ENCODE data around the gene FAM210A.

Gene FAM210A

DNA sequence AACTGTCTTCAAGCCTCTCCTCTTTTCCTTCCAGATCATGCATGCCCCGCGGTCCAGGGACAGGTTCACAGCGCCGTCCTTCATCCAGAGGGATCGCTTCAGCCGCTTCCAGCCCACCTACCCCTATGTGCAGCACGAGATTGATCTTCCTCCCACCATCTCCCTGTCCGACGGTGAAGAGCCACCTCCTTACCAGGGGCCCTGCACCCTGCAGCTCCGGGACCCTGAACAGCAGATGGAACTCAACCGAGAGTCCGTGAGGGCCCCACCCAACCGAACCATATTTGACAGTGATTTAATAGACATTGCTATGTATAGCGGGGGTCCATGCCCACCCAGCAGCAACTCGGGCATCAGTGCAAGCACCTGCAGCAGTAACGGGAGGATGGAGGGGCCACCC is 81.3 kb downstream of the FAM210A start:
- no peak for DNase-seq (ENCODE audit: low read depth)

DNA sequence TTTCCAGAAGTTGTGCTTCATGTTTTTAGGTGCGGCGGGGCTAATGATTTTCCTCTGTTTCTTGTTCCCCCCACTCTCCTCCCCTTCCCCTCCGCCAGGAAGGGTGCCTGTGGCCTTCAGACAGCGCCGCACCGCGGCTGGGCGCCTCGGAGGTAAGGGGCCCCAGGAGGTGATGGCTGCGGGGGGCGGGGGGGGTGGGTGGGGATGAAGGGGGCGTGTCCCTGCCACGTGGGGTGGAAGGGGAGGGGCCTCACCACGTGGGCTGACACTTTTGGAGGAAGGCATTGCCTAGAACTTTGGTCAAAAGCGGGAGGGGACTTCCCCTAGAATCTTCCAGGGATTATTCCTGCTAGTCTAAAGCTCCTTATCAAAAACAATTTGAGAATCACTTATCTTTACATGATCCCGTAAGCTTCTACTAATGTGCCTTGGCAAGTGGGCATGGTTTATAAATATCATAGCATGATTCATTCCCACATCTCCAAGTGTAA is 83.1 kb downstream of the FAM210A start:
- DNase-seq (ENCODE audit: low read depth), result no peak

DNA sequence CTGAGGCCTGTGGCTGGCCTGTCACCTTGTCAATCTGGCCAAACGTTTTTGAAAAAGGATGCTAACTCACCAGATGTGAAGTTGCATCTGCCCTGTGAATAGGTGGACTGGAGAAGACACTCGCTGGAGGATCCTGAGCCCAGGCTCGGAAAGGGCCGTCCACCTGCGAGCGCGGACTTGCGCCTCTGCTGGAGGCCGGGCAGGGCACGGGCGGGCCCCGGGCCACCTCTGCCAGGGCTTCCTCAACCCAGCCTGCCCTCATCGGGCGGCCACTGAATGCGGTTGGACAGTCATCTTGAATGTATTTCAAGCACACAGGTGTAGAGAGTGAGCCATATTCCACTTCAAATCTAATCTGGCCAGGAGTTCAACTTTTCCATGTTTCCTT is 83.9 kb downstream of the FAM210A start:
- no peak for DNase-seq (ENCODE audit: low read depth)

DNA sequence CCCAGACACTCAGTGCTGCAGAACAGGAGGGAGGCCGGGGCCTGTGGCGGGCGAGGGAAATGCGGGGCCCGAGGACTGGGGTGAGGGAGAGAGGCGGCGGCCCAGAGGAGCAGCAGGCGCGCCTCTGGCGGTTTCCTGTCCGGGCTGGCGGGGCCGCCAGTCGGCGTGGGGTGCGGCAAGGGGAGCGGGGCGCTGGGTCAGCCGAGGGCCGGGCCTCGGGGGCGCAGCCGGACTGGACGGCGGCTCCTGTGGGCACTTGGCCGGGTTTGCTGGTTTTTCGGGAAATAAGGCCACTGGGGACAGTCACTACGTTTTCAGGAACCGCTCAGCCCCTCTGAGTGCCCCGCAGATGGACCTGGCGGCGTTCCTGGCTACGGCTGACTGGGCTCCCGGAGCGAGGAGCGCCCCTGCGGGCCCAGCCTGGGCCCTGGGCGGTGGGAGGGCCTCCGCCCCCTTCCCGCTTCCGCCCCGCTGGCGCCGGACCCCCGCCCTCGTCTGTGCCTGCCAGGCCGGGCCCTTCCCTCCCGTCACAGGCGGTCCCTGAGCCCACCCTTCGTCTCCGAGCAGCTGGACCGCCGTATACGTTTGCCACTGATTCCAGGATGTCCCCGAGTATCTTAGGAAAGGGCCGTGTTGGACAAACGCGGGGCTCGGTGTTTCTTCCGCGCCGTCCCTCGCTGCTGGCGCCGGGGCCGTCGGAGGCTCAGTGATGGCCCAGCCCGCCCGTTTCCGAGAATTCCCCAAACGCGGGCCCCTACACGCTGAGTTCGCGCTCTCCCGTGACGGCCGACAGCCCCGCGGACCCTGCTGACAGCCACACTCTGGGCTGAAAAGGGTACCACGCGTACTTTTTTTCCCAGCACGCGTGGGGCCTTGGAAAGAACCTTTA is 84.6 kb downstream of the FAM210A start:
- no peak for DNase-seq (ENCODE audit: low read depth)

DNA sequence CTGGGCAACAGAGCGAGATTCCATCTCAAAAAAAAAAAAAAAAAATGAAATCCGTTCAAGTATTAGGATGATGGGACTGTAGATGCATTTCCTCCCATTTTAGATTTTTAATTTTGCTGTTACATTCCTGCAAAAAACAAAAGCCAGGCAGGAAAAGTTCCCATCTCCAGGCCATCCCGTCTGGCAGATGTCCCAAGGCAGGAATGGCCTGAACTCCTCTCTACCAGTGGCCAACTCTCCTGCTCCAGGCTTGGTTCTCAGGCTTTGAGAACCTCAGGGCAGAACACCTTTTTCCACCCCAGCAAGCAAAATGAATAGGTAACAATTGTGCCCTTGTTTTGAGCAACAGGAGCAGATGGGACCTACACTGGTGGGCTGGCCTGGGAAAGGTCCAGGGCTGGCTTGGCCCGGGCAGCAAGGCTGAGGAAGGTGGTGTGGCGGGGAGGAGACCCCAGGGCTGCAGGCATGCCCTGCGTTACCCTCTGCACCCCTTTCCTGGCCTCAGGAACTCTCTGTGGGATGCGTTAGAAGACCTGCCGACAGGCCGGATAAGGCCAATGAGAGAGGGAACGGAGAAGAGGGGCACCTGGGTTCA is 86.0 kb downstream of the FAM210A start:
- DNase-seq (ENCODE audit: low read depth), result no peak

DNA sequence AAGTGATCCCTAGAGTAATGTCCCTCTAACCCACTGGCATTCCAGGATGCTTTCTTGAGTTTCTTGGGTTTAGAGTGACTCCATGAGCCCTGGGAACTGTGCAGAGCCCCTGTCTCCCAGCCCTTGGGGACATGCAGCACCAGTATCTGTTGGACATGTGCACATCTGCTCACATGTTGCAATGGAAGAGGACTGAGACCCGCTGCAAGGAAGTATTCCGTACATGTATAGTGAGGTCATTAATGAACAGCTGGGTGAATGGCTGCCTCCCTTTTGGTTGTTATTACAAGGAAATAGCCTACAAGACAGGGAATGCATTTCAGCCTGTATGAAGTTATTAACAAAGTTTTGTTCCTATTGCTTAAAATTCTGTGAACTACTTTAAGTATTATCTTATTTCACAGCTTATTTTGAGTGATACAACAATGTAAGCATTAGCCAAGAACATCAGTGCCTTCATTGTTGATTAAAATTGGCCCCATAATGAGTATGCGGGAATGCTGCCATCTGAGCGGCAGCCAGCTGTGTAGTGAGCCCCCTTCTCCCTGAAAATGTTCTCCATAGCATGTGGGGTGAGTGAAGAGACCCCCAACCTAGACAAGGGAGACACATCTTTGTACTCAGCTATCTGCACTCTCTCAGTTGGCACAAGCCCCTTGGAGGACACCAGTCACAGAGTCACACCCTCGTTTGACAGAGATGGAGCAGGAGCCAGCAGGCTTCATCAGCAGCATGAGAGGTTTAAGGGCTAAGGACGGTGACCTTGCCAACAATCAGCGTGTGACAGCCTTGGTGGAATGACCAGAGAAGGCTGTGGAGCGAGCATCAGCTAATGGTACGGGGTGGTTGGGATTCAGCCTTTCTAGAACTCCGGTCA is 87.4 kb downstream of the FAM210A start:
- no peak for DNase-seq (ENCODE audit: low read depth)

DNA sequence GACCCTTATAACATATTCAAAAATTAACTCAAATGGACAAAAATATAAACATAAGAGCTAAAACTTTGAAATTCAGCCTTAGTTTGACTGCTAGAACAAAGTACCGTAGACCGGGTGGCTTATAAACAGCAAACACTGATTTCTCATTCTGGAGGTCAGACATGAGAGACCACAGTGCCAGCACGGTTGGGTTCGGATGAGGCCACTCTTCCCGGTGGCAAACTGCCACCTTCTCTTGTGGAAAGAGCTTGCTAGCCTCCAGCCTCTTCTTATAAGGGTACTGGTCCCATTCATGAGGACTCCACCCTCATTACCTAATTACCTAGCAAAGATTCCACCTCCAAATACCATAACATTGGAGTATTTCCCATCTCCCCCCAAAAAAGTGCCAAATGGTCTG is 91.3 kb downstream of the FAM210A start:
- DNase-seq (ENCODE audit: low read depth), result no peak

DNA sequence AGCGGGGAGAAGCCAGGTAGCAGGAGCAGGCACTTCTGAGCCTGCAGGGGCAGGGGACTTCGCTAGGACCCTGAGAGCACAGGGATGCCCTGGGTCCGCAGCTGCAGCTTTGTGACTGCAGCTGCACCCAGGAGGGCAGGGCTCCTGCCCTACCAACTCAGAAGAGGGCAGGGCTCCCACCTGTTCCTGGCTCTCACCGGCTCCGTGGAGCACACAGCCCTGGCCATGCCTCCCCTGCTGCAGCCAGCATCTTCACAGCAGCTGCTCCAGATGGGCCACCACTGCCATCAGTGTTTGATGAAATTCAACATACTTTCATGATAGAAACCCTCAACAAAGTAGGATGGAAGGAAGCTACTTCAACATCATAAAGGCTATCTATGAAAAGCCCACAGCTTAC is 92.7 kb downstream of the FAM210A start:
- no peak for DNase-seq (ENCODE audit: low read depth)

DNA sequence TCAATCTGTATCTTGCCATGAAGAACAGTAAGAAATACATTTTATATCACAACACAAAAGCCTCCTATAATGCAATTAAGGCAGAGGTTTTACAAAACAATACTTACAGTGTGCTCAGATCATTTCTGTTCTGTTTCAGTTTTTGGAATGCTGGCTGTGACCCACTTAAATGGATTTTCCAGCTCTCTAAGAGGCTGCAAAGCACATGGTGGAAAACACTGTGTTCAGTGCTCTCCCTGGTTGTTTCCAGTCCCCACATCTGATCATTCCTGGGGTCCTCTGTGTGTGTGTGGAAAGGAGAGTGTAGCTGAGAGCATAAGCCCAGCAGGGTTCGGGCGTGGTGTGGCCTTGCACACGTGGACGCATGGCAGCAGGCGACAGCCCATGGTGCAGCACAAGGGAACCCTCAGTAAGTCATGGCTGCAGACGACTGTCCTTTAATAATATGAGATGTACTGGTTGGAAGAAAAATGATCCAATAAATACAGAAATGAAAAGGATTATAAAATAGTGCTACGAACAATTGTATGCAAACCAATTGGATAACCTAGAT is 95.6 kb downstream of the FAM210A start:
- no peak for DNase-seq (ENCODE audit: low read depth)

DNA sequence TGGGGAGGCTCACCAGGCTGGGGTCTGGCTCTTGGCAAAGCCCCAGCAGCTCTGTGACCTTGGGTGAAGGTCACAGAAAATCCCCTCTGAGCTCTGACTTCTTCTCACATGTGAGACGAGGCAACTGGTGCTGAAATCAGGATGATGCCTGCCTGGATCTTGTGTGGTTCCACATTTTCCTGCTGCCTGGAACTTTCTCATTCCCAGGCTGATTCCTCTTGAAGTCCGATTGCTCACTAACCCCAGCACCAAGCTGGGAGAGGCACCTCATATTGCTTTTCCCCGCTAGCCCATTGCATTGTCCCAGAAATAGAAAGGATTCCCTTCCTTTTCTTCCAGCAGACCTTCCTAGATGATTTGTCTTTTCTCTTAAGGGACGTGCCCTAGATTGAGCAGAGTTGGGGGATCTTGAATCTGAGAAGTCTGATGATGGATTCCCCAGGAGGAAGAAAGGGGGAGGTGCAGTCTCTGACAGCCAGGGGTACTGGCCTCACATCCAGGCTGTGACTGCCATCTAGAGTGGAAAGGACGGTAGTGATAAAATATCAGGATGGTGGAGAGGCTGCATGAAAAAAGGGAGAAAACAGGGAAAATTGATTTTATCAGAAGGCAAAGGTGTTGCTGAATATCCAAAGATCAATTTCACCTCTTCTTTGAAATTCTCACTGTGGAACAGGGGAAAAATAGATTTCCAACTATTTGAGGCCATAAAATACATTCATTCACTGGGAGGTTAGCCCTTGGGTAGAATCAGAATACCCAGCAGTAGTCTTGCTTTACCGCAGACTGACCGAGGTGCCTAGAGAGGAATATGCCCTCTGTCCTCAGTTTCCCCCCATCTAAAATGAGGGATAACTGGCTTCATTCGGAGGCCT is 96.3 kb downstream of the FAM210A start:
- DNase-seq (ENCODE audit: low read depth), result peak; percentile 21

DNA sequence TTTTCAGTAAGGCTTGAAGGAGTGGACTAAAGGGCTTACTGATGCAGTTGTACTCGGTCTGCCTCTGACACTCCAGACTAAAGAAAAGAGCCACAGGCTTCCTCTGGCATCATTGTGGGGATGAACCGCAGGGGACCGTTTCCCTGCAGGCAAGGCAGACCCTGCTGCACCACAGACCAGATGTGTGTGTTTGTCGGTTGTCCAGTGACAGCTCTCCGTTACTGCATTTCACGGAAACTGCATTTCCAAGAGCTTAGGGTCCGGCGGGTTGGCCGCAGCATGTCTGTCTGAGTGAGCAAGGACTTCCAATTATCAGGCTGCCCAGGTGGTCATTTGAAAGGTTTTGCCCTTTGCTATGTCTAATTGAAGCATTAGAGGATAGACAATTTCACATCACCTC is 98.1 kb downstream of the FAM210A start:
- no peak for DNase-seq (ENCODE audit: low read depth)

DNA sequence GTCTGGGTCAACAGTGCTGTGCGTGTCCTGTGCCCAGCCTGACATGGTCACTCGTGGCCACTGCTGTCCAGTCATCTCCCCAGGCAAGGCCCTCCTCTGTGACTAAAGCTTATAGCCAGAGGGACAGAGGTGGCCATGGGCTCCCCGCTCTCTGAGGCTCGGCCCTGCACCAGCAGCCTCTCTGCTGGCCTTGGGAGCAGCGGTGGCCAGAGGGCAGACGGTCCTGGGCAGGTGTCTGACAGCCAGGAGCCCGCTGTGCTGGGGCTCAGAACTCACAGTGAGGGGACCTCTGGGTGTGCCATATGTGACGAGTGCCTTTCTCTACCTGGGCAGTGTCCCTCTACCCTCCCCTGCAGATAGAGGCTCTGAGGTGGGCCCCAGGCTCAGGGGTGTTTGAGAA is 98.7 kb downstream of the FAM210A start:
- no peak for DNase-seq (ENCODE audit: low read depth)

DNA sequence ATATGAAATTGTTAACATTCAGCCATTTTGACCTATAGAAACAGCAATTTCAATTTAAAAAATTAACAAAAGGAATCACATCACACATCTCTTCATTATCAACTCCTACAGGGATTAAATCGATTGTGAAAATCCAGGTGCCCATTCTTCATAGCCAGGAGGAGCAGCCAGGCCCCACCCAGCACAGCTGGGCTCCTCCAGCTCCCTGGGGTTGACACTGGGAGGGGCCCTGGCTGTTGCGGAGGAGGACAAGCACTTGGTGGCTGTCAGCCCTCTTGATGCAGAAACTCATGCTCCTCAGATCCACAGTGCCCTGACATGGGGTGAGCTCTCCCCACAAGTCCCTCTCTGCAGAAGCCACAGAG is 99.8 kb downstream of the FAM210A start:
- no peak for DNase-seq (ENCODE audit: low read depth)

DNA sequence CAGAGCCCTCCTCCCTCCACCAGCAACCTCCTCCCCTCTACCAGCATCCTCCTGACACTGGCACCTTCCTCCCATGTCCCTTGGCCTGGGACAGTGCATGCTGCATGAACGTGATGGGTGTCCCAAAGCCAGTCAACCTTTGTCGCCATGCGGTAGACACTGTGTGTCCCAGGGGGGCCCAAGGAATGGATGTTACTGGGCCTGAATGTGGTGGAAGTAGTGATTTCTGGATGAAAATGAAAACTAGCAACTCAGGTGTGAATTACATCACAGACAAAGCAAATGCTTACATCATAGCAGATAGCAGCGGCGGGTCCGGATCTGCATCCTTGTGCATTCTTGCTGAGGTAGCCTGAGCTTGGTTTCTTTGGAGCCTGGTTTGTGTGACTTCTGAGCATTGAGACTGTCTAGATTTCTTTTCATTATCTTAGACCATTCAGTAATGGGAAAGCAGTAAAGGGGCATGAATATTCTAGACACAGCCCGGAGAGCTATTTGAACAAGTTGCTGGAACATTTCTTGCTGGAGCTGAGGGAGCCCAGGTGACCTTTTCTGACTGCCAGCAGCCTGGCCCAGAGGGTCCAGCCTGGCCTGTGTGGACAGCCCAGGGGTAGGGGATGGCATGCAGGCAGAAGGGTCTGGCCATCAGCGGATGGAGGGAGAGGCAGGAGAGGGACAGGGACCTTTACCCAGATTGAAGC is 100.4 kb downstream of the FAM210A start:
- no peak for DNase-seq (ENCODE audit: low read depth)

DNA sequence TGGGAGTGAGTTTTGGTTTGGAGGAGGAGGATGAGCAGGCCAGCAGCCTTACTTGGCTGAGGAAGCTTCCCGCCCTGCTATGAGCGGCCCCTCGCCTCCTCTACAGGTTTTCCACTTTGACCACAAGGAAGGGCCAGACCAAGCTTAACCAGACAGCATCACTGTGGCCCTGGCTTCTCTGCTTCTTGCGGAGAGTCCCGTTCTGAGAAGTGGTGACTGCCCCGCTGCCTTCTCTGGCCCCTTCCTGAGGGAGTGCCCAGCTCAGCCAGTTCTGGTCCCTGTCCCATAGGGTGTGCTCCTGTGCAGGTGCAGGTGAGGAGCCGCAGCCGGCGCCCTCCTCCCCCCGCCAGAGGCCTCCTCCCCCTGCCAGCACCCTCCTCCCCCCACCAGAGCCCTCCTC is 101.0 kb downstream of the FAM210A start:
- DNase-seq (ENCODE audit: low read depth), result no peak

DNA sequence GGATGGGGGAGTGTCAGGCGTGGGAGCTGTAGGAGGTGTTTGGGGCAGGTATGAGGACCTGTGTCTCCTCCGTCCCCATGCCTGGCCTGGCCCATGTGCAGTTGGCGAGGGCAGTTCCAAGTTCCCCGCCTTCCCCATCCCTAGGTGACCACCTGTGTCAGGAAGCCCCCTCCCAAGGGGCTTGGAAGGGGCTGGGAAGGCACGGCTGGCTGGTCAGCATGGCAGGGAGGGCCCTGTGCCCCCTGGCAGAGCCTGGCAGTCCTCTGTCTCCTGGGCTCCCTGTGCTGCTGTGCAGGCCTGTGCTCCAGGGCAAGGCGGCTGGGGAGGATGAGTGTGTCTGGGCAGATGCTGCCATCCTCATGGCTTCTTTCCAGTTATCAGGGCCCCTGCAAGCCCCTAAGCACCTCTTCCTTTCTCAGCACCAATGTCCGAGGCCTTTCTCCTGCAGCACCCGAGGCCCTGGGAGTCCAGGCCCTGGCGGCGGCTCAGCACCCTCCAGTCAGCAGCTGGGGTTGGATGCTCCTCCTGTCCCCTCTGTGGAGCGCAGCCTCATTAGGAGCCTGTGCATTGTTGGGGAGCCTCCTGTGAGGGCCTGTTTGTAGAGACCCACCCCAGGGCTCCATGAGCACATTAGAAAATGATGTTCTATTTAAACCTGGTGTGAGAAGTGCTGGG is 101.7 kb downstream of the FAM210A start:
- no peak for DNase-seq (ENCODE audit: low read depth)

DNA sequence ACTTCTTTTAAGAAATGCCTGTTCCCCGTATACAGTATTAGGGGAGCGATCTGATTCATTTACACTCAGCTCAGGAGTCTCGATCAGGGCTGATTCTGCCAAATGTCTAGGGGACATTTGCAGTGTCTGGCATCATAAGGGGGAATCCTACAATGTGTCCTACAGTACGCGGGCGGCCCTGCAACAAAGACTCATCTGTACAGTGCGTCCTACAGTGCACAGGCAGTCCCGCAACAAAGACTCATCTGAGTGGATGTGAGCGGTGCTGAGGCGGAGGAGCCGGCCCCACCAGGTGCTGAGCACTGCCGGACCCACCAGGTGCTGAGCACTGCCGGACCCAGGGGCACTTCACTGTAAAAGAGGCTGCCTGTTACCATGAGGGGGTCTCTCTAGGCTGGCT is 102.5 kb downstream of the FAM210A start:
- DNase-seq (ENCODE audit: low read depth), result no peak

DNA sequence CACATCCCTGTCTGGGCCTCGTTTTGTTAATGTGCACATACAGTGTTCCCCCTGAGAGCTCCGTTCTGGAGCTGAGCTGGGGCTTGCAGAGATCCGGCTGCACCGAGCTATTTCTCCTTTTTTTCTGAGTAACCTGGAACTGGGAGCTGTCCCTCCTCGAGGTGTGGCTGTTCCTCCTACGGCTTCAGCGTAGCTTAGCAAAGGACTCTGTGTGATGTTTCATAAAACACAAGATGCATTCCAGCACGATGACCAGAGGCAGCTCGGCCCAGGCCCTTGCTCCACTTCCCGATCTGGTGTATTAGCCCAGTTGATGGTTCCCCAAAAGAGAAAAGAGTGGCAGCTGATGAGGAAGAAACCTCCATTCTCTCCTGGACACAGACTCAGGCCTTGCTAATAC is 103.0 kb downstream of the FAM210A start:
- DNase-seq (ENCODE audit: low read depth), result no peak

DNA sequence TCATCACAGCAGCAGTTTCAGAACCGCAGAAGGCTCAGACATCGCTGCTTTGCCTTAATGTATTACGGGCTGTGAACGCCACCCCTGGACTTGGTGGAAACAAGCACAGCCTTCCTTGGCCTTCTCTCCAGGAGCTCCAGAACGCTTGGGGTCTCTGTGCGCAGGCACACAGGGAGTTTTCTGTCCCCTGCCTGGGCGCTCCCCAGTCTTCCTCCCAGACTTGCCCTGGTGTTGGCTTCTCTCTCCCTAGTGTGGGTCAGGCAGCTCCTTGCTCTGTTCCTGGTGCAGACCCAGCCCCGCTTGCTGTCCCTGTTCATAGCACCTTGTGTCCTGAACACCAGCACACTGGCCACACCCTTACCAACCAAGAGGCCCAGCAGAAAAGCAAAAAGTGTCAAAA is 103.6 kb downstream of the FAM210A start:
- no peak for DNase-seq (ENCODE audit: low read depth)
